Type B pancreatic cell (in vitro differentiated cells): ENCODE data around the gene SH2B3. TPM values are rescaled to one million over a fixed set of nuclear protein-coding genes. Genes with fewer than 3 reads are reported as not detected.

Experiments
- DNase-seq: peaks from one replicate; pipeline ENCODE4 v3.0.0; 2021; ENCODE audit warnings: mixed read lengths; ENCODE audit not compliant: unreplicated experiment; ENCODE audit errors: extremely low spot score
- H3K27ac Mint-ChIP-seq: 2 replicates; pipeline ENCODE4 v1.8.0; 2021; ENCODE audit warnings: mild to moderate bottlenecking, mixed read lengths
- H3K27me3 Mint-ChIP-seq: 2 replicates; pipeline ENCODE4 v1.8.0; 2021; ENCODE audit warnings: mixed read lengths
- H3K36me3 Mint-ChIP-seq: 2 replicates; pipeline ENCODE4 v1.8.0; 2021; ENCODE audit warnings: mixed read lengths
- H3K4me1 Mint-ChIP-seq: one replicate; pipeline ENCODE4 v1.8.0; 2021; ENCODE audit warnings: mixed read lengths; ENCODE audit not compliant: unreplicated experiment
- H3K4me3 Mint-ChIP-seq: 2 replicates; pipeline ENCODE4 v1.8.0; 2021; ENCODE audit warnings: mild to moderate bottlenecking, mixed read lengths
- H3K9me3 Mint-ChIP-seq: 2 replicates; pipeline ENCODE4 v1.8.0; 2021; ENCODE audit warnings: mixed read lengths
- total RNA-seq: library from RNA; stranded (reverse); gene quantifications from 2 replicates; pipeline ENCODE4 v1.2.1, GENCODE V29; 2021; ENCODE audit warnings: low replicate concordance
- TF ChIP-seq, protein P1 (sequence below): fragments of 200-600 bp; sonication (generic); conservative IDR thresholded peaks from 2 replicates; pipeline ENCODE4 v1.5.0; 2021; ENCODE audit warnings: antibody characterized with exemption, mild to moderate bottlenecking

The SH2B3 gene
- total RNA-seq, 1 donor from 2014 or later: 5.2 TPM

DNA sequence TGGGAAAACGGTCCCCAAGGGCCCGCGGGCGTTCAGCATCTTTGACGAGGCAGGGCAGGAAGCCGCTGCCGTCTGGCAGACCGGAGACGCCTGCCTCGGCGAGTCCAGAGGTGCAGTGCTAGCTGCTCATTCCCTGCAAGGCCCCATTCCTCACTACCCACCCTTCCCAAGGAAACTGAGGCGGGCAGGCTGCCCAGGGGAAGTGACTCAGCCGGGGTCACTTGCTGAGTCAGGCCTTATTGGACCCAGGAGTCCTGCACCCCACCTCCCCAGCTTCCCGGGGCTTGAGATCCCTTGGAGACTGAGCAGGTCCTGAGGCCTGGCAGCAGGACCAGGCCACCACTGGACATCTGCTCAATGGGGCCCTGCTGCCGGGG, 3.7 kb downstream of the SH2B3 start:
- H3K36me3 Mint-ChIP-seq: no peaks in the 10 kb centered on the region
- H3K27ac Mint-ChIP-seq: no peak overlapping the region
- peaks cover 23% of the 10 kb centered on the region for H3K27me3 Mint-ChIP-seq
- peaks cover 32% of the 10 kb centered on the region for H3K4me1 Mint-ChIP-seq
- H3K4me3 Mint-ChIP-seq: no peak overlapping the region
- DNase-seq: no peak
- H3K9me3 Mint-ChIP-seq: no peaks in the 10 kb centered on the region
- TF ChIP-seq, protein P1, sequence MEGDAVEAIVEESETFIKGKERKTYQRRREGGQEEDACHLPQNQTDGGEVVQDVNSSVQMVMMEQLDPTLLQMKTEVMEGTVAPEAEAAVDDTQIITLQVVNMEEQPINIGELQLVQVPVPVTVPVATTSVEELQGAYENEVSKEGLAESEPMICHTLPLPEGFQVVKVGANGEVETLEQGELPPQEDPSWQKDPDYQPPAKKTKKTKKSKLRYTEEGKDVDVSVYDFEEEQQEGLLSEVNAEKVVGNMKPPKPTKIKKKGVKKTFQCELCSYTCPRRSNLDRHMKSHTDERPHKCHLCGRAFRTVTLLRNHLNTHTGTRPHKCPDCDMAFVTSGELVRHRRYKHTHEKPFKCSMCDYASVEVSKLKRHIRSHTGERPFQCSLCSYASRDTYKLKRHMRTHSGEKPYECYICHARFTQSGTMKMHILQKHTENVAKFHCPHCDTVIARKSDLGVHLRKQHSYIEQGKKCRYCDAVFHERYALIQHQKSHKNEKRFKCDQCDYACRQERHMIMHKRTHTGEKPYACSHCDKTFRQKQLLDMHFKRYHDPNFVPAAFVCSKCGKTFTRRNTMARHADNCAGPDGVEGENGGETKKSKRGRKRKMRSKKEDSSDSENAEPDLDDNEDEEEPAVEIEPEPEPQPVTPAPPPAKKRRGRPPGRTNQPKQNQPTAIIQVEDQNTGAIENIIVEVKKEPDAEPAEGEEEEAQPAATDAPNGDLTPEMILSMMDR: no peak

DNA sequence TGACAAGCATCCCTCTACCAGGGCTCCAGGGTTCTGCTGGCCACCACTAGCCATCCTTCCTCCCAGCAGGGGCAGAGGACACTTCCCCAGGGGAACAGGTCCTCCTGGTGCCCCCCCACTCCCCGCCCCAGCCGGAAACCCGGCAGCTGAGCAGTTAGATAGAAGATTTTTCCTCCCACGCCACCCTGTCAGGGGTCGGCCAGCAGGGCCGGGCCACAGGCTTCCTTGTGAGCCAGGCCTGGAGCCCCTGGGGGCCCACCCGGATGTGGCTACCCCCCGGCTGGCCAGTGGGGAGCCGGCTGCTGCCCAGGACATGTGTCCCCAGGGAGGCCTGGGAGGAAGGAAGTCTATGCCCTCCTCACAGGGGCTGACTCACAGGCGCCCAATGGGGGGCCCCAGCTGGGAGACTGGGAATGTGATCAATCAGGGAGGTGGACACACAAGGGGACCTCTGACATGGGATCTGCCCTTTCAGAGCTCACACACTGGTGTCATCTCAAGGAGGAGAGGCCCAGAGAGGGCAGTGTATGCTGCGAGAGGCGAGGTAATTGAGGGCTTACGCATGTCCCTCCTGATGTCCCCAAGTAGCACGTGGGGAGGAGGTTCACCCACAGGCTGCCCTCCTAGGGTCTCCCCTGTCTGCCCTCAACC, 4.2 kb downstream of the SH2B3 start:
- TF ChIP-seq, protein P1: no peak
- Mint-ChIP-seq H3K9me3 (no peaks in the 10 kb centered on the region), H3K36me3 (no peaks in the 10 kb centered on the region), H3K27ac (no peak overlapping the region), H3K27me3 (peaks cover 19% of the 10 kb centered on the region), H3K4me1 (peaks cover 28% of the 10 kb centered on the region), H3K4me3 (no peak overlapping the region)
- no peak for DNase-seq

DNA sequence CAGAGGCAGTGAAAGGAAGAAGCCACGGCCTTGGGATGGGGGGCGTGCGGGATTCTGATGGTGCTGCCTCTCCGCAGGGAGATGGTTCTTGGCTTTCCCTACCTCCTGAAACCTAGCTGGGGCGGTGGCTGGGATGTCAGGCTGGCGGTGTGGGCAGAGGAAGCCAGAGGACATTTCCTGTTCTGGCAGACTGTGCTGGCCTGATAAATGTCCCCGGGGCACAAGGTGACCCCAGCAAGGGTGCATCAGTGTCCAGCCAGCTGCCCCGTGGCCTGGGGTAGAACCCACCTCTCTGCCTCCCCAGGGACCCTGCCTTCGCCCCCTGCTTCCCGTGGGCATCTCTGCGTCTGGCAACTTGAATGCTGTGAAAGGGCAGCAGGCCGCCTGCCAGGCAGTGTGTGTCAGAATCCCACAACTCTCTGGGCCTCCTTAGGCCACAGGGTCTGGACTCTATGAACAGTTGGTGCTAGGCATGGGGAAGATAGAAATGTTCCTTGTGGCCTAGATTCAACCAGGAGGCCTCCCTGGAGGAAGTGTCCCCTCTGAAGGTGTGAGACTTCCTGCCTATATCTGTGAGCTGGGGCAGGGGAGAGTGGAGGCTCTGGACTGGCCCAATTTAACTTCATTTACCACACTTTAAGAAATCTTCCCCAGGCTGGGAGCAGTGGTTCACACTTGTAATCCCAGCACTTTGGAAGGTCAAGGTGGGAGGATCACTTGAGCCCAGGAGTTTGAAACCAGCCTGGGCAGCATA, 4.9 kb downstream of the SH2B3 start:
- H3K27me3 Mint-ChIP-seq: peaks cover 19% of the 10 kb centered on the region
- H3K9me3 Mint-ChIP-seq: no peaks in the 10 kb centered on the region
- H3K36me3 Mint-ChIP-seq: no peaks in the 10 kb centered on the region
- no peak for DNase-seq
- H3K4me1 Mint-ChIP-seq: peaks cover 28% of the 10 kb centered on the region
- TF ChIP-seq, protein P1: no peak
- no peak overlapping the region for H3K4me3 Mint-ChIP-seq
- H3K27ac Mint-ChIP-seq: no peak overlapping the region

DNA sequence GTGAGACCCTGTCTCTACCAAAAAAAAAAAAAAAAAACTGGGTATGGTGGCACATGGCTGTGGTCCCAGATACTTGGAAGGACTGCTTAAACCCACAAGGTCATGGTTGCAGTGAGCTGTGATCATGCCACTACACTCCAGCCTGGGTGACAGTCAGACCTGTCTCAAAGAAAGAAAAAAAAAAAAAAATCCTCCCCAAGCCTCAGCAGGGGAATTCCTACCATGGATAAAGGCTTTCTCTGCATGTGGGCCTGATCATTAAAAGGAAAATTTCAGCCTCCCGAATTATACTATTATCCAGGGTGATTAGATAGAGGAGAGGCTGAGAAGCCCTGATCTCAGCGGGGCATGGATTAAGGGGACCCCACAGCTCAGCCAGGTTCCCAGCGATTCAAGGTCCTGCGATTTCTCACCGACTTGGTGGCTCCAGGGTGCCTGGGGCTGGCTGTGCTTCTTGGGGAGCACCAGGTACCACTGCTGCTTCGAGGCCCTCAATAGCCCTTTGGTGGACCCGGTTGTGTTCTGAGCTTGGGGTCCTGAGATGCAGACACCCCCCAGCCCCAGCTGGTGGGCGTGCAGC, 5.6 kb downstream of the SH2B3 start:
- DNase-seq: no peak
- Mint-ChIP-seq H3K27ac (no peak overlapping the region), H3K36me3 (no peaks in the 10 kb centered on the region), H3K4me3 (no peak overlapping the region), H3K4me1 (peaks cover 28% of the 10 kb centered on the region), H3K9me3 (no peaks in the 10 kb centered on the region), H3K27me3 (peaks cover 19% of the 10 kb centered on the region)
- TF ChIP-seq, protein P1: no peak

DNA sequence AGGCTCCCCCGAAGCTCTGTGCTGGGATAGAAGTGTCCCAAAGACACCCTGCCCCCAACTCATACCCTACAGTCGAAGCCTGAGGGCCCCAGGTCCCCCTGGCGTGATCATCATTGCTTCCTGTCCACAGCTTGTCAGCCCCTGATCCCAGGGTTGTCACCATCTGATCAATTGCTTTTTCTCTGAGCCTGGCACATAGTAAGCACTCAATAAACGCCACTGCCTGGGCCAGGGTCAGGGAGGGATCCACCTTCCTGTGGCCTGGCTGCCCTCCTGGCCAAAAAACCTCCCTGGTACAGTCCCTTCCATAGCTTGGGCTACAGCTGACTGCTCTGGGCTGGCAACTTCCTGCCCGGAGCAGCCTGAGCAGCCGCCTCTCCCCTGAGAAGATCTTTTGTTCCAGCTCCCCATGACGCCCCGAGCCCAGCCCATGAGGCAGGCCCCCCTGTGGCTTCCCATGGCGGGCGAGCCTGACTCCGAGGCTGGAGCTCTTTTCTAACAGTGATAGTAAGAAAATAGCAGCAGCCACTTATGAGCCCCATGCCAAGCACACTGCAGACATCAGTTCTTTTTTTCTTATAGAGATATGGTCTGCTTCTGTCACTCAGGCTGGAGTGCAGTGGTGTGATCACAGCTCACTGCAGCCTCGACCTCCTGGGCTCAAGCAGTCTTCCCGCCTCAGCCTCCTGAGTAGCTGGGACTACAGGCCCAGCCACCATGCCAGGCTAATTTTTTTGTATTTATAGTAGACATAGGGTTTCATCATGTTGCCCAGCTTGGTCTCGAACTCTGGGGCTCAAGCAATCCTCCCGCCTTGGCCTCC, 6.5 kb downstream of the SH2B3 start:
- Mint-ChIP-seq H3K36me3 (no peaks in the 10 kb centered on the region), H3K4me3 (peak overlapping the region; percentile 41)
- DNase-seq: no peak

More for the DNA sequence above, 6.5 kb downstream of the SH2B3 start:
- TF ChIP-seq, protein P1: no peak
- H3K27me3 Mint-ChIP-seq: peaks cover 13% of the 10 kb centered on the region
- H3K9me3 Mint-ChIP-seq: no peaks in the 10 kb centered on the region
- peak overlapping the region; percentile 26 for H3K27ac Mint-ChIP-seq
- peaks cover 23% of the 10 kb centered on the region for H3K4me1 Mint-ChIP-seq
